H1 (cell line): Measurements from ENCODE around the gene RAB40C. TPM values are rescaled to one million over a fixed set of nuclear protein-coding genes. Genes with fewer than 3 reads are reported as not detected.

Experiments used
- CTCF ChIA-PET: fragments of 300-600 bp; sonication (Branson Sonifier 250); formaldehyde crosslinking; loops from one replicate; lab custom pipeline; 2021; ENCODE audit not compliant: partially characterized antibody; lab: Charles Lee
- POLR2A ChIA-PET: fragments of 300-600 bp; sonication (Branson Sonifier 250); formaldehyde crosslinking; loops from one replicate; lab custom pipeline; 2021; ENCODE audit warnings: inconsistent platforms; ENCODE audit not compliant: partially characterized antibody; lab: Charles Lee
- DNase-seq, 2 experiments: peaks; one replicate each; pipeline versions ENCODE4 v3.0.0 to v3.0.0-alpha.2; 2010 to 2022; ENCODE audit warnings: low spot score in 2 of 2, low read depth in 1 of 2, mixed read lengths in 1 of 2
- FAIRE-seq: peaks from 2 replicates; lab custom pipeline; 2011; peaks lifted over from hg19 to GRCh38; lab: Jason Lieb, UNC
- H2AFZ ChIP-seq: 2 replicates; pipeline ENCODE4 v1.8.1; 2012; ENCODE audit warnings: low read length, inconsistent platforms
- H2AK5ac ChIP-seq: 2 replicates; pipeline ENCODE4 v1.6.1; 2013; ENCODE audit warnings: low read depth, low read length
- H2BK120ac ChIP-seq: replicated peaks from 2 replicates; pipeline ENCODE3; 2013; ENCODE audit warnings: low read depth, low read length, inconsistent platforms
- H2BK12ac ChIP-seq: 2 replicates; pipeline ENCODE4 v1.6.1; 2013; ENCODE audit warnings: low read depth, low read length
- H2BK15ac ChIP-seq: 2 replicates; pipeline ENCODE4 v1.6.1; 2013; ENCODE audit warnings: low read length
- H2BK20ac ChIP-seq: 2 replicates; pipeline ENCODE4 v1.6.1; 2013; ENCODE audit warnings: low read length
- H2BK5ac ChIP-seq: 2 replicates; pipeline ENCODE4 v1.6.1; 2013; ENCODE audit warnings: low read depth, low read length
- H3K14ac ChIP-seq: 2 replicates; pipeline ENCODE4 v1.6.1; 2013; ENCODE audit warnings: inconsistent platforms; ENCODE audit not compliant: insufficient read length
- H3K18ac ChIP-seq: 2 replicates; pipeline ENCODE4 v1.6.1; 2013; ENCODE audit warnings: low read length; ENCODE audit errors: extremely low read depth
- H3K23ac ChIP-seq: 2 replicates; pipeline ENCODE4 v1.6.1; 2013; ENCODE audit warnings: inconsistent platforms; ENCODE audit not compliant: insufficient read length
- H3K23me2 ChIP-seq: 2 replicates; pipeline ENCODE4 v1.6.1; 2013; ENCODE audit warnings: low read depth, low read length
- H3K27ac ChIP-seq: 2 replicates; pipeline ENCODE4 v1.6.1; 2011; ENCODE audit warnings: low read depth, low read length, inconsistent platforms
- H3K27me3 ChIP-seq, 4 experiments: replicated peaks in 1 of 4; 1 replicate in 1 of 4; 2 replicates in 3 of 4; pipeline versions ENCODE4 v1.6.1 to v1.8.1; 2011 to 2013; ENCODE audit warnings: low read length in 3 of 4, mild to moderate bottlenecking in 3 of 4, inconsistent platforms in 2 of 4, mixed read lengths in 2 of 4, moderate library complexity in 1 of 4; ENCODE audit not compliant: control insufficient read depth in 3 of 4, insufficient read depth in 3 of 4; ENCODE audit errors: extremely low read depth in 1 of 4
- H3K36me3 ChIP-seq, 4 experiments: 2 replicates each; pipeline versions ENCODE4 v1.6.1 to v1.8.1; 2011 to 2013; ENCODE audit warnings: mild to moderate bottlenecking in 4 of 4, low read length in 3 of 4, moderate library complexity in 2 of 4, control low read depth in 1 of 4, inconsistent platforms in 1 of 4; ENCODE audit not compliant: insufficient read depth in 4 of 4, control insufficient read depth in 2 of 4
- H3K4ac ChIP-seq: replicated peaks from 2 replicates; pipeline ENCODE3; 2013; ENCODE audit warnings: low read length, low read depth, mixed read lengths, inconsistent platforms; ENCODE audit not compliant: insufficient read length
- H3K4me1 ChIP-seq, 4 experiments: replicated peaks in 1 of 4; 1 replicate in 1 of 4; 2 replicates in 3 of 4; pipeline versions ENCODE4 v1.6.1 to v1.8.1; 2011 to 2013; ENCODE audit warnings: low read length in 3 of 4, inconsistent platforms in 2 of 4, mixed read lengths in 1 of 4; ENCODE audit not compliant: insufficient read depth in 4 of 4, control insufficient read depth in 3 of 4
- H3K4me2 ChIP-seq, 2 experiments: 2 replicates each; pipeline versions ENCODE4 v1.6.1 to v1.8.1; 2011 to 2013; ENCODE audit warnings: low read depth in 2 of 2, low read length in 2 of 2, control low read depth in 1 of 2, inconsistent platforms in 1 of 2, mild to moderate bottlenecking in 1 of 2; ENCODE audit not compliant: insufficient read depth in 1 of 2
- H3K4me3 ChIP-seq, 4 experiments: fragments of 200-600, 300-600 bp in 1 of 4; sonication (generic), shearing (Covaris generic), sonication (Bioruptor Twin) in 1 of 4; 2 replicates each; pipeline versions ENCODE4 v1.5.1 to v1.8.1; 2011 to 2016; ENCODE audit warnings: low read length in 4 of 4, low read depth in 3 of 4, control low read depth in 2 of 4, inconsistent platforms in 2 of 4, mild to moderate bottlenecking in 2 of 4, mixed read lengths in 1 of 4, moderate library complexity in 1 of 4; ENCODE audit not compliant: insufficient read depth in 2 of 4; ENCODE audit errors: extremely low read depth in 1 of 4
- H3K56ac ChIP-seq: replicated peaks from 2 replicates; pipeline ENCODE3; 2013; ENCODE audit warnings: low read depth, mild to moderate bottlenecking, mixed read lengths, low read length, inconsistent platforms; ENCODE audit not compliant: insufficient read length
- H3K79me1 ChIP-seq: 2 replicates; pipeline ENCODE4 v1.6.1; 2013; ENCODE audit warnings: low read depth, low read length, control low read depth
- H3K79me2 ChIP-seq, 2 experiments: 2 replicates each; pipeline versions ENCODE4 v1.6.1 to v1.8.1; 2012 to 2013; ENCODE audit warnings: low read length in 2 of 2, mild to moderate bottlenecking in 2 of 2, inconsistent platforms in 1 of 2; ENCODE audit not compliant: insufficient read depth in 2 of 2, control insufficient read depth in 1 of 2
- H3K9ac ChIP-seq, 4 experiments: replicated peaks in 1 of 4; 1 replicate in 1 of 4; 2 replicates in 3 of 4; pipeline versions ENCODE4 v1.6.1 to v1.8.1; 2011 to 2013; ENCODE audit warnings: low read depth in 3 of 4, low read length in 3 of 4, control low read depth in 2 of 4, mild to moderate bottlenecking in 2 of 4, moderate library complexity in 2 of 4, inconsistent platforms in 1 of 4; ENCODE audit errors: extremely low read depth in 1 of 4
- H3K9me3 ChIP-seq, 2 experiments: 2 replicates each; pipeline versions ENCODE4 v1.6.1 to v1.8.1; 2012 to 2013; ENCODE audit warnings: mild to moderate bottlenecking in 2 of 2, moderate library complexity in 2 of 2, control low read depth in 1 of 2, inconsistent platforms in 1 of 2, low read depth in 1 of 2, low read length in 1 of 2, mixed read lengths in 1 of 2; ENCODE audit not compliant: insufficient read depth in 2 of 2
- H4K20me1 ChIP-seq, 2 experiments: replicated peaks in 1 of 2; 2 replicates each; pipeline versions ENCODE3 to v1.8.1; 2011 to 2013; ENCODE audit warnings: inconsistent platforms in 2 of 2, low read length in 2 of 2, mild to moderate bottlenecking in 1 of 2; ENCODE audit not compliant: insufficient read depth in 2 of 2, control insufficient read depth in 1 of 2
- H4K5ac ChIP-seq: 2 replicates; pipeline ENCODE4 v1.6.1; 2013; ENCODE audit warnings: low read length, low read depth, mixed read lengths, inconsistent platforms; ENCODE audit not compliant: insufficient read length
- H4K8ac ChIP-seq: 2 replicates; pipeline ENCODE4 v1.8.0; 2013; ENCODE audit warnings: mild to moderate bottlenecking, moderate library complexity, low read length, inconsistent platforms; ENCODE audit not compliant: insufficient read depth; ENCODE audit errors: extremely low read depth
- H4K91ac ChIP-seq: replicated peaks from 2 replicates; pipeline ENCODE3; 2013; ENCODE audit warnings: low read length, mixed read lengths, inconsistent platforms; ENCODE audit not compliant: insufficient read length
- CHD1 ChIP-seq: IDR thresholded peaks from 2 replicates; pipeline ENCODE4 v1.6.1; 2012; ENCODE audit warnings: low read depth, low read length, improper control_type of control experiment
- GABPA ChIP-seq: IDR thresholded peaks from 2 replicates; pipeline ENCODE4 v1.6.1; 2011; ENCODE audit warnings: mild to moderate bottlenecking, low read length, moderate library complexity, borderline replicate concordance; ENCODE audit not compliant: insufficient read depth
- KDM4A ChIP-seq: IDR thresholded peaks from one replicate; pipeline ENCODE4 v1.7.1; 2012; ENCODE audit warnings: low read depth, mild to moderate bottlenecking, moderate library complexity, low read length, inconsistent platforms; ENCODE audit not compliant: severe bottlenecking
- MAFK ChIP-seq: IDR thresholded peaks from 2 replicates; pipeline ENCODE4 v1.6.1; 2012; ENCODE audit warnings: low read depth, mild to moderate bottlenecking, improper control_type of control experiment, low read length
- NANOG ChIP-seq: IDR thresholded peaks from 2 replicates; pipeline ENCODE4 v1.6.1; 2011; ENCODE audit warnings: low read length, low read depth, mild to moderate bottlenecking, inconsistent platforms; ENCODE audit not compliant: insufficient read depth, poor library complexity, severe bottlenecking
- SP4 ChIP-seq: IDR thresholded peaks from 2 replicates; pipeline ENCODE4 v1.6.1; 2012; ENCODE audit warnings: low read length, inconsistent platforms
- SRF ChIP-seq: IDR thresholded peaks from 2 replicates; pipeline ENCODE4 v1.6.1; 2011; ENCODE audit warnings: mild to moderate bottlenecking, low read depth, low read length, moderate library complexity
- TBP ChIP-seq: IDR thresholded peaks from 2 replicates; pipeline ENCODE4 v1.6.1; 2011; ENCODE audit warnings: low read depth, low read length, improper control_type of control experiment
- TCF12 ChIP-seq: IDR thresholded peaks from 2 replicates; pipeline ENCODE4 v1.6.1; 2011; ENCODE audit warnings: low read depth, mild to moderate bottlenecking, low read length
- TEAD4 ChIP-seq: IDR thresholded peaks from 2 replicates; pipeline ENCODE4 v1.6.1; 2012; ENCODE audit warnings: low read depth, low read length, inconsistent platforms, mixed read lengths
- YY1 ChIP-seq: IDR thresholded peaks from 2 replicates; pipeline ENCODE4 v1.6.1; 2011; ENCODE audit warnings: low read depth, mild to moderate bottlenecking, low read length
- ZNF274 ChIP-seq: IDR thresholded peaks from 2 replicates; pipeline ENCODE4 v1.7.0; 2012; ENCODE audit warnings: low read length, borderline replicate concordance; ENCODE audit errors: extremely low read depth
- WGBS, 2 experiments: shearing (Covaris generic) in 1 of 2; methylation state at CpG; one replicate each; pipeline versions ENCODE4 v1.1.6 to v1.1.7; 2013 to 2015; ENCODE audit warnings: low lambda C conversion rate in 2 of 2, mixed read lengths in 2 of 2, inconsistent platforms in 1 of 2, low coverage in 1 of 2, missing lambda C conversion rate in 1 of 2; ENCODE audit not compliant: insufficient replicate concordance in 2 of 2, insufficient coverage in 1 of 2, insufficient read length in 1 of 2; ENCODE audit errors: extremely low coverage in 1 of 2, missing lambda C conversion rate in 1 of 2; 5-methylcytosine and 5-hydroxymethylcytosine counted together
- polyA plus RNA-seq, 7 experiments: library from polyadenylated mRNA; depleted of rRNA in 3 of 7; stranded (reverse) in 5 of 7; unstranded in 2 of 7; fragments of >200 nt in 5 of 7; fragments of 200-250 nt in 2 of 7; gene quantifications; 1 replicate in 5 of 7; 2 replicates in 1 of 7; 4 replicates in 1 of 7; pipeline versions ENCODE4 v1.2.1 to v1.2.3, GENCODE V29; 2011 to 2013; ENCODE audit warnings: missing spikeins in 2 of 7, mixed read lengths in 2 of 7
- total RNA-seq: library from RNA; stranded (reverse); fragmentation: NEBNext Ultra II Directional; extraction: Animal tissue kit (Norgen Biotek cat#: 25700); gene quantifications from 2 replicates; pipeline ENCODE4 v1.2.1, GENCODE V29; 2021

The RAB40C gene
- total and polyA plus RNA-seq, 2 of the 8 experiments (the other 6 are each of a cell fraction or from before 2014, with no cell fraction given): 13.9 to 15.6 TPM

GRCh38 chr16:559411-560203, 30.3 kb upstream of the RAB40C start:
- WGBS, 2 experiments: 22% methylated on average over 17 of the region's 62 CpGs; no CpG with 5 or more reads in 1 of the 2 experiments
- 0 out of 2 replicates have a peak overlapping the region, but pooled peaks have one; percentile 2 for H4K8ac ChIP-seq
- DNase-seq (no peak), FAIRE-seq (no peak)
- H2BK15ac ChIP-seq: no peak overlapping the region
- H2BK5ac ChIP-seq: no peak overlapping the region
- H2BK12ac ChIP-seq: no peak overlapping the region
- H2AFZ ChIP-seq: no peak overlapping the region
- no peak overlapping the region for H2AK5ac ChIP-seq
- no peaks in the 10 kb centered on the region for H3K9me3 ChIP-seq
- H3K27ac ChIP-seq: no peak overlapping the region
- H3K23ac ChIP-seq: no peak overlapping the region
- H3K4me2 ChIP-seq: peak overlapping the region; percentile 18 to 69; a peak in 3 of 4 replicates
- H3K9ac ChIP-seq: no peak overlapping the region
- H4K5ac ChIP-seq: no peak overlapping the region
- no peak overlapping the region for H3K18ac ChIP-seq
- H3K36me3 ChIP-seq: no peaks in the 10 kb centered on the region; a peak in 1 of 8 replicates
- no peak overlapping the region for H2BK20ac ChIP-seq
- ChIA-PET POLR2A (interaction anchor here (0.7 to 1.3 kb wide), 3 partner anchors 9 to 26 kb away, joined by 3 read pairs; no protein-coding TSS in a partner anchor), CTCF (interaction anchor here (0.6 to 2.3 kb wide), 5 partner anchors 10 to 43 kb away, joined by 3 to 9 read pairs (median 4); no protein-coding TSS in a partner anchor)
- H3K23me2 ChIP-seq: peaks cover 9% of the 10 kb centered on the region
- H4K20me1 ChIP-seq: peaks cover 0 to 3% of the 10 kb centered on the region in 2 experiments
- peaks cover 22 to 40% (median 32%) of the 10 kb centered on the region in 4 experiments; a peak in 6 of 7 replicates for H3K27me3 ChIP-seq
- peak overlapping the region; percentile 8 to 55 (median 22); a peak in 7 of 8 replicates for H3K4me3 ChIP-seq
- H3K4me1 ChIP-seq: peaks cover 0 to 10% (median 2%) of the 10 kb centered on the region in 4 experiments; a peak in 4 of 7 replicates
- no peak overlapping the region for H4K91ac ChIP-seq
- H2BK120ac ChIP-seq: no peak overlapping the region
- H3K79me2 ChIP-seq: no peaks in the 10 kb centered on the region
- H3K4ac ChIP-seq: no peak overlapping the region
- no peaks in the 10 kb centered on the region; the same call in 1 of the 2 replicates for H3K79me1 ChIP-seq
- H3K56ac ChIP-seq: no peak overlapping the region
- H3K14ac ChIP-seq: no peak overlapping the region
- TF ChIP-seq TBP (no peak), KDM4A (peak; percentile 50), ZNF274 (no peak), SRF (no peak), CHD1 (no peak), TEAD4 (no peak), YY1 (no peak), NANOG (no peak), SP4 (no peak), TCF12 (no peak), MAFK (no peak), GABPA (peak; percentile 12; the same call in 1 of the 2 replicates)
